Endometrial microvascular endothelial cells (primary cell): ENCODE data around the gene HSPB7. TPM values are rescaled to one million over a fixed set of nuclear protein-coding genes. Genes with fewer than 3 reads are reported as not detected.
"Not testable (repeated sequence)": the region's sequence is repeated elsewhere in the genome, so short reads cannot be mapped to it uniquely, and the experiment has no call there.

ENCODE experiments used
- in situ Hi-C: cut with HindIII; loops from 2 replicates; pipeline ENCODE4 v1.10.0; 2017; ENCODE audit warnings: low sequenced_read_pairs, low pct_unique_long_range_greater_than_20kb; ENCODE audit errors: inconsistent ontology term
- total RNA-seq: library from RNA; depleted of rRNA; stranded (reverse); fragments of >200 nt; gene quantifications from one replicate; pipeline ENCODE4 v1.2.3, GENCODE V29; 2015; ENCODE audit errors: inconsistent ontology term

Gene HSPB7
- total RNA-seq, 1 donor from 2014 or later: not detected

GRCh38 chr1:16013220-16013907 is 4.5 kb downstream of the HSPB7 start:
- in situ Hi-C loops: no loop called here

GRCh38 chr1:16012590-16013219 is 5.1 kb downstream of the HSPB7 start:
- in situ Hi-C loops: no loop called here

DNA sequence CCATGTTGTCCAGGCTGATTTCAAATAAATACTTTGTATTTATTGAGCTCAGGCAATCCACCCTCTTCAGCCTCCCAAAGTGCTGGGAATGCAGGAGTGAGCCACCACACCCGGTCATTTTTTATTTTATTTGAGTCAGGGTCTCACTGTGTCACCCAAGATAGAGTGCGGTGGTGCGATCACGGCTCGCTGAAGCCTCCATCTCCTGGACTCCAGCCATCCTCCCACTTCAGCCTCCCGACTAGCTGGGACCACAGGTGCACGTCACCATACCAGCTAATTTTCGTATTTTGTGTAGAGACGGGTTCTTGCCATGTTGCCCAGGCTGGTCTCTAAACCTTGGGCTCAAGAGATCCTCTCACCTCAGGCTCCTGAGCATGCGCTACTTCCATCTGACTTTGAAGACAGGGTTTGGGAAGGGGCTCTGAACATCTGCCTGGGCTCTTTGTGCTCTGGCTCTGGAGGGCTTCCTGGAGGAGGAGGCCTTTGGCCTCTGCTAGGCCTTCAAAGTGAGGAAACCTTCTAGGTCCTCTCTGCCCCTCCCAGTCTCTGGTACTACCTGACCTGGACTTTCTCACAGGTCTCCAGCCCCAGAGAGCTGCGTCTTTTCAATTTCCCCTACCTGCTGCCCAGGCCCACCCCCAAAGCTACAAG is 5.8 kb downstream of the HSPB7 start:
- in situ Hi-C loops: no loop called here

DNA sequence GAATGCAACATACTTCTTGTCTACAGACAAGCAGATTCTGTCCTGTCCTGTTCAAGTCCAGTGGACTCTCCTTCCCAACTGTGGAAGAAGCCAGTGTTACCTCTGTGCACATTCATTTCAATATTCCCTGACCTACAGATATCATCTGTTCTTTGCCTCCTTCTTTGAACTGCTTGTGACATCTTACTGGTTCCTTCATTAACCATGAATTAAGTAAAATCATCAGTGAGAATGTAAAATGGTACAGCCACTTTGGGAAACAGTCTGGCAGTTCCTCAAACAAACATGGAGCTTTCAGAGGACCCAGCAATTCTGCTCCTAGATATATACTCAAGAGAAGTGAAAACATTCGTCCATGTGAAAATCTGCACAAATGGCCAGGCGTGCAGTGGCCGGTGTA is 7.0 kb downstream of the HSPB7 start:
- in situ Hi-C loops: no loop called here

DNA sequence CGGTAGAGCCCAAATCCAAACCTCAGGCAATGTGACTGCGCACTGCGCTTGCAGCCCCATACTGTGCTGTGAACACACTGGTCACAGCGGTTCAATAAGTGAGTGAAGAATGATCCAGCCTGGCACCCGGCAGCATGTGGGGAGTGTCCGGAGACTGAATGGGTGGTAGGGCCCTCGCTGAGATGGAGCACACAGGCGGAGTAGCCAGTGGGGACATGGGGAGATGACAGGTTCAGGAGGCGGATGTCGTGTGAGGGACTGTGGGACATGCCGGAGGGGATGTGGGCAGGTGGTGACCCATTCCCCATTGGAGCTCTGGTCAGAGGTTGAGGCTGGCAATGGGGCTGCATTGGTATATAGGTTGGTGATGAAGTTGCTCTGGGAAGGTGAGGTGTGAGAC is 8.2 kb downstream of the HSPB7 start:
- in situ Hi-C loops: no loop called here

- in situ Hi-C loops: no loop called here
These were observed 8.8 kb downstream of the HSPB7 start for GRCh38 chr1:16009030-16009460.

DNA sequence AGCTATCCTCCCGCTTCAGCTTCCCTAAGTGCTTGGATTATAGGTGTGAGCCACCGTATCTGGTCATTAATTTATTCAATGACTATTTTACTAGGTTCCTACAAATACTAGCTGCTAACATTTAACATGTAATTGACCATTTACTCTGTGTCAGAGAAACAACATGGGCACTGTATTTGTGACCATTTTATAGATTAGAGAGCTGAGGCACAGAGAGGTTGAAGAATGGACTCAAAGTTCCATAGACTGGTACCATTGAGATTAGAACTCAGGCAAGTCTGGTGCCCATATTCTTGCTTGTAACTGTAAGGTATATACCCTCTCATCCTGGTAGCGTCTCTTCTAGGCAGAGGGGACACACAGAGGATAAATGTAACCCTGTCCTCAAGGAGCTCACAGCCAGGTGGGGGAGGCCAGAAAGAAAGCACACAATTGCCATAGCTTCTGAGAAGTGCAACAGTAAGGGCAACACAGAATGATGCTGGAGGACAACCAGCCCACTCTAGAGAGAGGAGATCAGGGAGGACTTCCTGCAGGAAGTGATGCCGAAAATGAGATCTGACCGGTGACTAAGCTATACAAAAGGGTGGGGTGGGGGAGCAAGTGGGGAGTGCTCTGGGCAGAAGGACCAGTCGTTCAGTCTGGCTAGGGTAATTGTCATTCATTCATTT is 10.0 kb downstream of the HSPB7 start:
- in situ Hi-C loops: no loop called here

GRCh38 chr1:16006552-16007485 is 11.0 kb downstream of the HSPB7 start:
- in situ Hi-C loops: no loop called here

DNA sequence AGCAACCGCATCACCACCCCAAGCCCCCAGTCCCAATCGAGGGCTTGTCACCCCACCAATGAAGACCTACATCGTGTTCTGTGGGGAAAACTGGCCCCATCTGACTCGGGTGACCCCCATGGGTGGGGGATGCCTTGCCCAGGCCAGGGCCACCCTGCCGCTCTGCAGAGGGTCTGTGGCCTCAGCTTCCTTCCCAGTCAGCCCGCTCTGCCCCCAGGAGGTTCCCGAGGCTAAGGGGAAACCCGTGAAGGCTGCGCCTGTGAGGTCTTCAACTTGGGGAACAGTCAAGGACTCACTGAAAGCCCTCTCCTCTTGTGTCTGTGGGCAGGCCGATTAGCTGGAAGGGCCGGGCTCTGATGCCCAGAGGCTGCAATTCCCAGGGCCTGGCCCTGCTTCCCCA is 11.8 kb downstream of the HSPB7 start:
- in situ Hi-C loops: no loop called here

DNA sequence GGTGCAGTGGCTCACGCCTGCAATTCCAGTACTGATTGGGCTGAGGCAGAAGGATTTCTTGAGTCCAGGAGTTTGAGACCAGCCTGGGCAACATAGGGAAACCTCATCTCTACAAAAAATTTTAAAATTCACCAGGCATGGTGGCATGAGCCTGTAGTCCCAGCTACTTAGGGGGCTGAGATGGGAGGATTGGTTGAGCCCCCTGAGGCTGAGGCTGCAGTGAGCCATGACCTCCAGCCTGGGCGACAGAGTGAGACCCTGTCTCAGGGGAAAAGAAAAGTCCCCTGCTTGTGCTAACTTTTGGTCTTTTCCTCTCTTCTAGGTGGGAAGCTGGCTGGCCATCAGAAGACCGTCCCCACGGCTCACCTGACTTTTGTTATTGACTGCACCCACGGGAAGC is 12.2 kb downstream of the HSPB7 start:
- in situ Hi-C loops: no loop called here

DNA sequence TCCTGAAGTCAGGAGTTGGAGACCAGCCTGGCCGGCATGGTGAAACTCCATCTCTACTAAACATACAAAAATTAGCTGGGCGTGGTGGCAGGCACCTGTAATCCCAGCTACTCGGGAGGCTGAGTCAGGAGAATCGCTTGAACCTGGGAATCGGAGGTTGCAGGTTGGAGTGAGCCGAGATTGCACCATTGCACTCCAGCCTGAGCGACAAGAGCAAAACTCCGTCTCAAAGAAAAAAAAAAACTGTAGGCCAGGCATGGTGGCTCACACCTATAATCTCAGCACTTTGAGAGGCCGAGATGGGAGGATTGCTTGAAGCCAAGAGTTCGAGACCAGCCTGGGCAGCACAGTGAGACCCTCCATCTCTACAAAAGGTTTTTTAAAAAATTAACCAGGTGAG is 16.6 kb downstream of the HSPB7 start:
- in situ Hi-C loops: not testable (repeated sequence)

DNA sequence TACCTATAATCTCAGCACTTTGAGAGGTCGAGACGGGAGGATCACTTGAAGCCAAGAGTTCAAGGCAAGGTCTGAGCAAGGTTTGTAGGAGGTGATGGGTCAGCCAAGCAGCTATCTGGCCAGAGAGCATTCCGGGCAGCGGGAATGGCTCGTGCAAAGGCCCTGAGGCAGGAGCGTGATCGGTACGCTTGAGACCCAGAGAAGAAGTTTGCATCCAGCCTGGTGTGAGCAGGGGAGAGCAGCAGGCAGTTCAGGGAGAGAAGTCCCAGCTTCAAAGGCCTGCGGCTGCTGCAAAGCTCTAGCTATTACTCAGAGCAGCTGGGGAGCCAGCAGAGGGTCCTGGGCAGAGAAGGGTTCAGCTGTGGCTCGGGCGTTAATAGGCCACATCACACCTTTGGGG is 18.9 kb downstream of the HSPB7 start:
- in situ Hi-C loops: no loop called here

GRCh38 chr1:15997637-15998280 is 20.1 kb downstream of the HSPB7 start:
- in situ Hi-C loops: no loop called here

DNA sequence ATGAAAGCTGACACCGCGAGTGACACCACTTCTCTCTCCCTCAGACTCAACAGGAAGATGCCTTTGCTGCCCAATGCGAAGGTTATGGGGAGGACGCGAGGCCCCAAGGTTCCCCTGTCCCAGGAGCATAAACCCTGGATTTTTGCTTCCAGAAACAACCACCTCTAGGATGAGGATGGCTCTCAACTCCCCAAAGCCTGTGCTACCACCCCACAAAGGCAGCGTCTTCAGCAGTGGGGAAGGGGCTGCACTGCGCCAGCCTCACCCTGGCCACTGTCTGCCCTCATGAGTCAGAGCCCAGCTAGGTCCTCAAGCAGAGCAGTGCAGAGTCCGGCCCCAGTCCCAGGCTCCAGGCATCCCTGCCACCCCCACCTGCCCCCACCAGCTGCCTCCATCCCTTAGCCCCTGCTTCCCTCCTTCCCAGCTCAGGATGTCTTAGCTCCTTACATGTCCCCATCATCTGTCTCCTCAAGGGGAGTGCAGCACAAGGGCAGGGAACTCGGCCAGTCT is 20.7 kb downstream of the HSPB7 start:
- in situ Hi-C loops: no loop called here

DNA sequence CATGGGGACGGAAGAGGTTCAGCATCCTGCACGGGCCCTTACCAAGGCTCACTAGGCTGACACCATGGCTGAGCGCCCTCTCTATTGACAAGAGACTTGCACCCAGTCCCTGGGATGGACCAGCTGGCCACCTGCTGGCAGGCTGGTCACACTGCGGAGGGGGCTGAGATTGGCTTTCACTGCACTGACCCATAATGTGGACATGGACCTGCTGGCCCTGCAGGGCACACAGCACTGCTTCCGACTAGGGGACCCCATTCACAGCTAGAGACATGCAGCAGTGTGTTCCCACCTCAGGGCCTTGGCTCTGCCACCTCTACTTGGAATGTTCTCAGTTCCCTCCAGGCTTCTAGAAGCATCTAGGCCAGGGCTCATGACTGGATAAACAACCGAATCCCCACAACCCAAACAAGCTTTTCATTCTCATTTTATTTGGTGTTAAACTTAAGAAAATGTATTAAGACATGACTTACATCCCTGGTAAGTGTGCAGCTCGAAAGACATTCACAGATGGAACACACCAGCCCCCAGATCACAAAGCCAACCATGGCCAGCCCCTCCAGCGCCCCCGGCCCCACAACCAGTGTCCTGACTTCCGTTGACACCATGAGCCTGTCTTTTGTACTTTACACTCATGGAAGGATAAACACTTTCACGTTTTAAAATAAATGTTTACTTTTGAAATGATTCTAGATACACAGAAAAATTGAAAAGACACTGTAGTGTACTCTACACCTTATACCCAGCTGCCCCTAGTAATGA is 23.1 kb downstream of the HSPB7 start:
- in situ Hi-C loops: no loop called here

- in situ Hi-C loops: no loop called here
These were observed 23.8 kb downstream of the HSPB7 start for GRCh38 chr1:15994081-15994480.

DNA sequence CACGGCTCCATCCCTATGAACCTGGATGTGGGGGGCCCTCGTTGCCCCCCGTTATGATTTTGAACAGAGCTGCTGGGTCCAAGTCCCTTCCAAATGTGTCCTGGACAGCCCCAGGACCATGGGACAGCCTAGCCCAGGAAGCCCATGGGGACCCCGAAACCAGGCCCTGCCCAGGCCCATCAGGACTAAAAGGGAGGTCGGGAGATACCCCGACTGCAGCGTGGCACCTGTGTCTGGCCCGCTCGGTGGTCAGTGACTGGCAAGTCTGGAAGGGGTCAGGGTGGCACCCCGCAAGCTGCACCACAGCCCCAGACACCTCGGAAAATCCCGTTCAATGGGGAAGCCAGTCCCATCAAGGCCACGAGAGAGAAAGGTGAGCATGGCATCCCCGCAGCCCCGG is 24.2 kb downstream of the HSPB7 start:
- in situ Hi-C loops: no loop called here
